Measurements from ENCODE around the gene MTHFD1L. TPM values are rescaled to one million over a fixed set of nuclear protein-coding genes. Genes with fewer than 3 reads are reported as not detected.

The MTHFD1L gene
- total RNA-seq, 4 donors from 2014 or later, result 3.3 to 7.8 (median 3.8) TPM

DNA sequence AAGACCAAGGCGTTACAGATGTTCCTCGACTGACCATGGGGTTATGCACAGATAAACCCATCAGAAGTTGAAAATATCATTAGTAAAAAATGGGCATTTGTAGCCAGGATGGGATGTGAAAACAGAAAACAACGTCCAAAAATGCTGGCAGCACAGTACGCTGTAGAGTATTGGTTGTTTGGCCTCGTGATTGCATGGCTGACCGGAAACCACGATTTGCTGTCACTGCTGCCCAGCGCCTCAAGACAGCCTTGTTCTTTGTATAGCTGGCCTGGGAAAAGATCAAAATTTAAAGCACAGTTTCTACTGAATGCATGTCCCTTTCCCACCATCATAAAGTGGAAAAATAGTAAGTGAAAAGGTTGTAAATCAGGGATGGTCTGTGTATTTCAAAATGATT is 41.9 kb downstream of the MTHFD1L start:
- TF ChIP-seq, protein P1, sequence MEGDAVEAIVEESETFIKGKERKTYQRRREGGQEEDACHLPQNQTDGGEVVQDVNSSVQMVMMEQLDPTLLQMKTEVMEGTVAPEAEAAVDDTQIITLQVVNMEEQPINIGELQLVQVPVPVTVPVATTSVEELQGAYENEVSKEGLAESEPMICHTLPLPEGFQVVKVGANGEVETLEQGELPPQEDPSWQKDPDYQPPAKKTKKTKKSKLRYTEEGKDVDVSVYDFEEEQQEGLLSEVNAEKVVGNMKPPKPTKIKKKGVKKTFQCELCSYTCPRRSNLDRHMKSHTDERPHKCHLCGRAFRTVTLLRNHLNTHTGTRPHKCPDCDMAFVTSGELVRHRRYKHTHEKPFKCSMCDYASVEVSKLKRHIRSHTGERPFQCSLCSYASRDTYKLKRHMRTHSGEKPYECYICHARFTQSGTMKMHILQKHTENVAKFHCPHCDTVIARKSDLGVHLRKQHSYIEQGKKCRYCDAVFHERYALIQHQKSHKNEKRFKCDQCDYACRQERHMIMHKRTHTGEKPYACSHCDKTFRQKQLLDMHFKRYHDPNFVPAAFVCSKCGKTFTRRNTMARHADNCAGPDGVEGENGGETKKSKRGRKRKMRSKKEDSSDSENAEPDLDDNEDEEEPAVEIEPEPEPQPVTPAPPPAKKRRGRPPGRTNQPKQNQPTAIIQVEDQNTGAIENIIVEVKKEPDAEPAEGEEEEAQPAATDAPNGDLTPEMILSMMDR (IDR thresholded peaks at IDR 0.05; ENCODE audit: low read depth), result no peak

DNA sequence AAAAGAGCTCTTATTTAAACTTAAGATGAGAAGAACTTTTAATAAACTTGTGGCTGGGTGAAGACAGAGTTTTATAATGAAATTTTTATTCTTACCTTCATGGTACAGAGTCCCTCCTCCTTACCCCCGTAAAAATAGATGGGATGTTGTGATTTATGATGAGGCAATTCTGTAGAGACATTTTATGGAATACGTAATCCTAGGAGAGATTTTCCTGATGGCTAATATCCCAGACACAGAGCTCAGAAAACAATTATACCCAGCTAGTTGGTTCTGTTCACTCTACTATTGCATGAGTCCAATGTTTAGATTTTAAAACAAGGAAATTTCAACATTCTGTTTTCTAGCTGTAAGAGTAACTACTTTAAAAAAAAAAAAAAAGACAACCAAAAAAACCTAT is 43.4 kb downstream of the MTHFD1L start:
- TF ChIP-seq, protein P1 (IDR thresholded peaks at IDR 0.05; ENCODE audit: low read depth), result no peak

DNA sequence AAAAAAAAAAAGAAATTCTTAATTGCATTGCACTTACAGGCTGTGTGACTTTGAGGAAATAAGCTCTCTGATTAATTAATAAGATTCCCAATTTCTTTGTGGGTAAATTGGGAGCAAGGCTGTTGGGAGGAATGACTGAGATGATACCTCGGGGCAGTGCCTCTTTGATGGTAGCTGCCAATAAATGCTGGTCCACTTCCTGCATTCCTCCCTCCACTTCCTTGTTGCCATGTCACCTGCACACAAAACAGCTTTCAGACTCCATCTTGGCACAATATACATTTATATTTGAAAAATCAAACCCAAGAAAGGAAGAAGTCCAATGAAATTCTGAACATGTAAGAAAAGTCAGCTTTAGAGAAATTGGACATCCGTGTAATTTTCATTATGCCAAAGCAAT is 45.1 kb downstream of the MTHFD1L start:
- TF ChIP-seq, protein P1 (IDR thresholded peaks at IDR 0.05; ENCODE audit: low read depth), result no peak

DNA sequence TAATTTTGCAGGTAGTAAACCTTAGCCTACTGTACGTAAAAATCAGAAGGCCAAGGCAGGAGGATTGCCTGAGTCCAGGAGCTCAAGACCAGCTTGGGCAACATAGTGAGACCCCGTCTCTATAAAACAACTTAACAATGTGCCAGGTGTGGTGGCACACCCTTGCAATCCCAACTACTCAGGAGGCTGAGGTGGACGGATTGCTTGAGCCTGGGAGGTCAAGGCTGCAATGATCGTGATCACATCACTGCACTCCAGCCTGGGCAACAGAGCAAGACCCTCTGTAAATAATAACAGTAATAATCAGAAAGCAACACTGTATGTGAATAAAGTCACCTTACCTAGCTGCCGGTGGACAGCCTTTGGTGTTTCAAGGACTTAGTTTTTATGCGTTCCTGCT is 48.9 kb downstream of the MTHFD1L start:
- TF ChIP-seq, protein P1 (IDR thresholded peaks at IDR 0.05; ENCODE audit: low read depth), result no peak

DNA sequence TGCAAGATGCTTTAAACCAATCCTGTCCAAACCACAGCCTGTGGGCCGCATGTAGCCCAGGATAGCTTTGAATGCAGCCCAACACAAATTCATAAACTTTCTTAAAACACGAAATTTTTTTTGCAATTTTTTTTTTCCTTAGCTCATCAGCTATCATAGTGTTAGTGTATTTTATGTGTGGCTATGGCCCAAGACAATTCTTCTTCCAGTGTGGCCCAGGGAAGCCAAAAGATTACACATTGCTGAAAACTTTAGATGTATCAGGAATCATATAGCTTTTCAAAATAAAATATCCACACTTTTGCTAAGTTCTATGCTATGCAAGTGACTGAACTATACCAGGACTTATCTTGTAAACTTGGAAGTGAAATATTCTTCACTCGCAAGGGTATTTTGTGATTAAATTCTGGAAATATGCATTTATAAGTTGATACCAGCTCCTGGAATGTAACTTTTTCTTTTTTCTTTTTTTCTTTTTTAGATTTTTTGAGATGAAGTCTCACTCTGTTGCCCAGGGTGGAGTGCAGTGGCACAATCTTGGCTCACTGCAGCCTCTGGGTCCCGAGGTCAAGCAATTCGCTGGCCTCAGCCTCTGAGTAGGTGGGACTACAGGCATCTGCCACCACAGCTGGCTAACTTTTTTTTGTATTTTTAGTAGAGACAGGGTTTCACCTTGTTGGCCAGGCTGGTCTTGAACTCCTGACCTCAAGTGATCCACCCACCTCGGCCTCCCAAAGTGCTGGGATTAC is 49.8 kb downstream of the MTHFD1L start:
- TF ChIP-seq, protein P1 (IDR thresholded peaks at IDR 0.05; ENCODE audit: low read depth), result no peak

DNA sequence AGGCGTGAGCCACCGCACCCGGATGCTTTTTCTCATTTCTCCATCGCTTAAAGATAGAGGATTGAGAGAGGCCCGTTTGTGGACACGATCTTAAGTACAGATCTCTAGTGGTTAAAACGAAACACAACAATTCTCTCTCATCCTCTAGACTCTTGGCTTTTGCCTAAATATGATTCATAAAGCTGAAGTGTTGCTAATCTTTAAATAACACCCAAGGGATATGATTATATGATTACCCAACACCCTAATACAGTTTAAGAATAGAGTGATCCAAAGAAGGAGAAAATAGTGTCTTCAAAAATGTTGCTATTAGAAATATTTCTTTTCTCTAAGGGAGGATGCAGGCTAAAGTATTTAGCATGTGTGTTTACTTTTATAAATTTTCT is 50.4 kb downstream of the MTHFD1L start:
- TF ChIP-seq, protein P1 (IDR thresholded peaks at IDR 0.05; ENCODE audit: low read depth), result no peak

DNA sequence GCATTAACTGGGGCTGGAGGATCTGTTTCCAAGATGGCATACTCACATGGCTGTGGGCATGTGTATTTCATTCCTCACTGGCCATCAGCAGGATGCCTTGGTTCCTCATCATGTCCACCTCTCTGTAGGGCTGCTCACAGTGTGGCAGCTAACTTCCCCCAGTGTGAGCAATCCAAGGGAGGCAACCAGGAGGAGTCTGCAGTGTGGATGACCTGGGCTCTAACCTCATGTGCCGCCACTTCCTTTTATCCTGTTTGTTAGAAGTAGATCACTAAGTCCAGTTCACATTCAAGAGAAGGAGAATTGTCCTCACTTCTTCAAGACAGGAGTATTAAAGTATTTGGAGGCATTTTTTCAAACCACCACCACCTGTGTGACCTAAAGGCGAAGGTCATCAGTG is 54.4 kb downstream of the MTHFD1L start:
- TF ChIP-seq, protein P1 (IDR thresholded peaks at IDR 0.05; ENCODE audit: low read depth), result no peak
